IPS DF 6.9 (cell line): ENCODE measurements around the gene CABP4.
A peak's percentile ranks its signal among the peaks of the same experiment; 100 is the strongest.

ENCODE experiments used
- DNase-seq: peaks from one replicate; pipeline ENCODE4 v3.0.0-alpha.2; 2013; ENCODE audit warnings: low read depth, low spot score
- H3K27ac ChIP-seq: one replicate; pipeline ENCODE4 v1.5.1; 2013; ENCODE audit warnings: low read length, control low read depth
- H3K27me3 ChIP-seq: 2 replicates; pipeline ENCODE4 v1.6.1; 2013; ENCODE audit warnings: mild to moderate bottlenecking, low read length; ENCODE audit not compliant: control insufficient read depth, insufficient read depth
- H3K36me3 ChIP-seq: 2 replicates; pipeline ENCODE4 v1.6.1; 2013; ENCODE audit warnings: low read length; ENCODE audit not compliant: control insufficient read depth, insufficient read depth
- H3K4me1 ChIP-seq: 2 replicates; pipeline ENCODE4 v1.6.1; 2013; ENCODE audit warnings: low read length; ENCODE audit not compliant: control insufficient read depth, insufficient read depth
- H3K4me3 ChIP-seq: 2 replicates; pipeline ENCODE4 v1.5.1; 2013; ENCODE audit warnings: mild to moderate bottlenecking, low read length
- H3K9me3 ChIP-seq: 2 replicates; pipeline ENCODE4 v1.6.1; 2013; ENCODE audit warnings: low read length, inconsistent platforms; ENCODE audit not compliant: control insufficient read depth, insufficient read depth
- WGBS: extraction: QIAGEN DNeasy Blood & Tissue Kit; methylation state at CpG from one replicate; pipeline ENCODE4 v1.1.7; 2013; ENCODE audit warnings: mixed read lengths, missing lambda C conversion rate; ENCODE audit not compliant: insufficient read length, insufficient coverage; 5-methylcytosine and 5-hydroxymethylcytosine counted together

CABP4 gene

DNA sequence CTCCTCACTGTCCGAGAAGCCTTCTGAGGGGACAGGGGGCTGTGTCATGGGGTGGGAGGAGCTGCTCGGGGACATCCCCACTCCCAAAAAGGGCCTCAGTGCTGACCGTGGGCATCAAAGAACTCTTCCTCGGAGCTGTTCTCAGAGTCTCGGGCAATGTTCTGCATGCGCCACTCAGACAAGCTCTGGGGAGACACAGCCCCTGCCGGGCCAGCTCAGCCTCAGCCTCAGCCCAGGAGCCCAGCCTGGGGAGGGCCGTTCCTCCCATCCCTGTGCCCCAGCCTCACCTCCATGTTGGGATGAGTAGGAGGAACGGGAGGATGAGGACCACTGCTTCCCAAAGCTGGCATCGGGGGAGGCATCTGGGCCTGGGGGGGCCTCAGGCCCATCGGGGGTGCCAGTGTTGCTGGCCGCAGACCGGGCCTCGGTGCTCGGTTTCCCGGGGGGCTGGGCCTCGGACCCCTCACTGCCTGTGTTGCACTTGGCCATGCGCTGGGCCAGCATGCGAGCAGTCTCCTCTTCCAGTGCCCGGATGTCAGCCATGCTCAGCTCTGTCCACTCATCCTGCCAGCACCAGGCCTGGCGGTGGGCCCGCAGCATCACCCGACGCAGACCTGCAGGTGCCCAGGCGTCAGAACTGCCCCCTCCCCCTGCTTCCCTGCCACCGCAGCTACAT is 44.8 kb downstream of the CABP4 start:
- DNase-seq: no peak
- H3K4me3 ChIP-seq: no peak overlapping the region
- H3K27ac ChIP-seq: no peak overlapping the region
- no peaks in the 10 kb centered on the region for H3K4me1 ChIP-seq
- H3K9me3 ChIP-seq: no peaks in the 10 kb centered on the region
- peaks cover 11% of the 10 kb centered on the region; the same call in 1 of the 2 replicates for H3K36me3 ChIP-seq
- no peaks in the 10 kb centered on the region for H3K27me3 ChIP-seq
- WGBS: no CpG with 5 or more reads among the region's 26 CpGs

DNA sequence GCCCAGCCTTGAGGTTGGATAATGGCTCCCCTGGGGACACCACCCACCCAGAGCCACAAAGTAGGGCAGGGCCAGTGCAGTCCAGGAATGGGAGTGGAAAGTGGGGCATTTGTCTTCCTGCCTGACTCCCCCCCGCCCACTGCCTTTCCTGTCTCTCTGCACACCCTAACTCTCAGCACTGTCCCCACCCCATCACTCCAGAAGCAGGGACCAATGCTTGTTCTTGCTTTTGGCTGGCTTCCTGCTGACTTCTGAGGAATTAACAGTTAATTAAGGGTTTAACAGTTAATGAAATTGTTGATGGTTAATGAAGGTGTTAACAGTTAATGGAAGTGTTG is 45.3 kb downstream of the CABP4 start:
- H3K36me3 ChIP-seq: peaks cover 7% of the 10 kb centered on the region; the same call in 1 of the 2 replicates
- no peak overlapping the region for H3K4me3 ChIP-seq
- H3K27me3 ChIP-seq: no peaks in the 10 kb centered on the region
- no peaks in the 10 kb centered on the region for H3K9me3 ChIP-seq
- no CpG with 5 or more reads among the region's 1 CpG for WGBS
- no peak for DNase-seq
- no peak overlapping the region for H3K27ac ChIP-seq
- H3K4me1 ChIP-seq: no peaks in the 10 kb centered on the region

DNA sequence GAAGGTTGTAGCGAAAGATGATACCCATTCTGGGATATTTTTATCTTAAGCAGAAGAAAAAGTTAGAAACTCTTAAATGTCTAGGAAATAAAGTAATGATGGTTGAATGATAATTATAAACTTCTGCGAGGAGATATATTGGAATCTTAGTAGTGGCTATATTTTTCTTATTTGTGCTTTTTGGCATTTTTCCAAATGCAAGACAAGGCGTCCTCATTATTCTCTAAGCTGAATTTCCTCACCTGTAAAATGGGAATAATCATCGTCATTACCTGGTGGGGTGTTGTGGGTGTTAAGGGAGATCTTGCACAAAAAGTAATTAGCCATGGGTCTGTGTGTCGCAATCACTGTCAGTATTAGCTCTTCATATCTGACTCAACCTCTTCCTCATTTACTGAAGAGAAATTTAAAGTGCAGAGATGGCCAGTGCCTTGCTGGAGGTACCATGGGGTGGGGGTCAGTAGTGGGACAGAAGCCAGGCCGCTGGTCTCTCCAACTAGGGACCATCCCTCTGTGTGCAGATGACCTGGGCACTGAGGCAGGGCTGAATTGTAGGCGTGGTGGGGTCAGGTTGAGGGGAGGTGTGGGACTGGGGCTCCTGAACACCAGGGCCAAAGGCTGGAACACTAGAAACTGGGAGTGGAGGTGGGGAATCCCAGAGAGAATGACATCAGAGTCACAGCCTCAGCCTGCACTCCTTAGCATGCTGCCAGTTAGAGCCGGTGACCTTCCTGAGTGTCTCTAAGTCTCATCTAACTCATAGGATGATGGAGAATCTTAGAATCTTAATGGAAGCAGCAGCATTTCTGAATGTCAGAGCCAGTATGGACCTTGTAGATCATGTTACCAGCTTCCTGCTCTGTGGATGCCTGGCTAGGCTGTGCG is 45.9 kb downstream of the CABP4 start:
- no peak for DNase-seq
- Histone ChIP-seq H3K4me1 (0 out of 2 replicates have a peak, but pooled peaks cover 2% of the 10 kb centered on the region), H3K36me3 (peaks cover 4% of the 10 kb centered on the region; the same call in 1 of the 2 replicates), H3K4me3 (no peak overlapping the region), H3K27me3 (no peaks in the 10 kb centered on the region), H3K27ac (no peak overlapping the region), H3K9me3 (no peaks in the 10 kb centered on the region)
- 100% methylated on average over 2 of the region's 9 CpGs for WGBS

DNA sequence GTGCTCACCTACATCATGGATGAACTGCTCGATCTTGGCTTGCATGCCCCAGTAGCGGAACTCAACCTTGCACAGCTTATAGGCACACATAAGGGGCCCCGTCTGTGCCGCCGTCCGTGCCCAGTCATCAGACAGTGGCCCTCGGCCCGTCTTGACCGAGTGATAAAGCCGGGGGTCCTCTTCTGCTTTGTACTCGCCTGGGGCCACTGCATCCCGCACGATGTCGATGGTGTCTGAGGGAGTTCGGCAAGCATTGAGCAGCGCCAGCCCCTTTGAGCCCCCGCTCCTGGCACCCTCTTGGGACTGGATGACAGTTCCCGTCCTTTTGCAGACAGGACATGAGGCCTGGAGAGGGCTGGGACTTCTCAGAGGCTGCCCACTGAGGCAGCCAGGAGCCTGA is 46.7 kb downstream of the CABP4 start:
- Histone ChIP-seq H3K4me1 (0 out of 2 replicates have a peak, but pooled peaks cover 2% of the 10 kb centered on the region), H3K4me3 (no peak overlapping the region), H3K9me3 (no peaks in the 10 kb centered on the region), H3K36me3 (peaks cover 4% of the 10 kb centered on the region; the same call in 1 of the 2 replicates), H3K27ac (no peak overlapping the region), H3K27me3 (no peaks in the 10 kb centered on the region)
- no CpG with 5 or more reads among the region's 18 CpGs for WGBS
- DNase-seq: no peak

DNA sequence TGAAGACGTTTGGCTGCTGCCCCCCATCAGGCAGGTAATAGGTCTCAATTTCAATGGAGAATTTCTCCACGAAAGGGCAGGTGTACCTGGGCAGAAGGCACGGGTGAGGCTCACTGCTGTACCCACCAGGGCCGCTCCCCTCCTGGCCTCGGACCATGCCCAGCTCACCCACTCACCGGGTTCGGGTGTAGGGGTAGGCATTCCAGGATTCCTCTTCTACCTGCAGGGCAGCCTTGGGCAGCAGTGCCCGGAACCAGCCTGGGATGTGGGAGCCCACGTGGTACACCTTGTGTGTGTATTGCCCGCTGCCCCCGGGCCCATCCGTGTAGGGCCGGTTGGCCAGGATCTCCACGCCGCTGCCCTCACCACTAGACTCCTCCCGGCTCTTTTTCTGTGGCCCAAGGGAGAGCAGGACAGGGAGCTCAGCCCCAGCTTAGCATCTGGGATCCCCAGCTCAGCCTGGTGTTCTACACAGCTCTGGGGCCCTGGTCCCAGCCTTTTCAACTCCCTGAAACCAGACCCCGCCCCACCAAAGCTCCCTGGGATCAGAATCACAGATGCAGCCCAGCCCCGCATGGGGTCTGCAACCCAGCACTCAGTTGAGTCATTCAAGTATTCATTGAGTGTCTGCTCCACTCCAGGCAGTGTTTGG is 47.3 kb downstream of the CABP4 start:
- no CpG with 5 or more reads among the region's 18 CpGs for WGBS
- Histone ChIP-seq H3K4me1 (0 out of 2 replicates have a peak, but pooled peaks cover 2% of the 10 kb centered on the region), H3K27me3 (no peaks in the 10 kb centered on the region), H3K9me3 (no peaks in the 10 kb centered on the region), H3K36me3 (no peaks in the 10 kb centered on the region; the same call in 1 of the 2 replicates), H3K27ac (no peak overlapping the region), H3K4me3 (no peak overlapping the region)
- no peak for DNase-seq

DNA sequence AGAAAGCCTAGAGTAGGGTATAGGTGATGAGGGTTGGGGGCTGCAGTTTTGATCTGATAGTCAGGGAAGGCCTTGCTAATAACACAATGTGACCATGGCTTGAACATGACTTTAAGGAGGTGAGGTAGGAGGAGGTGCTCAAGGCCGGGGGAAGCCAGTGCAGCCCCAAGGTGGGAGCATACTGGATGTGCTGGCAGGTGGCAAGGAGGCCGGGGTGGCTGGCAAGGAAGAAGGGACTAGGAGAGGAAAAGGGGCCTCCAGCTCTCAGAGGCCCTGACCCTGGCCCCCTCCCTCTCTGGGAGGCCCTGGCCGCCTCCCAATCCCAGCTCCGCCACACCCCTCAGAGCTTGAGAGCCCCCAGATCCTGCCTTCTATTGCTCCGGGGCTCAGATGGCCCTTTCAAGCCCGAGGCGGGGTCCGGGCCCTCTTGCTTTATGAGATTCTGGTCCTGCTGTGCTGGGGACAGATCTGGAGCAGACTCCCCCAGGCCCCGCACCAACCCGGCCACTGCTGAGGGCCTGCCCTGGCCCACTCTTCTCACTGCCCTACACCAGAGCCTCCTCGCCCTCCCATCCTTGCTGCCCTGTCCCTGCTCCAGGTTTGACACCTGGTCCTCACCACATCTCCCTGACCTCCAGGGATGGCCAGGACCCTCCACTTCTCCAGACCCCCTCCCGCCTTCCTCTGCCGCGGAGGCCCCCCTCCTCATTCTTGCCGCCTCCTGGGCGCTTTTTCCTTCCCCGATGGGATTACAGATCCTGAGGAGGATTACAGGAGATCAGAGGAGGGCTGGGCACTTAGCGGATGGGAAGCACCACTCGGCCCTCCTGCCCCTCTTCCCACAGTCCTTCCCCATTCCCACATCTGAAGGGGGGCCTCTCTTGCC is 48.2 kb downstream of the CABP4 start:
- Histone ChIP-seq H3K27me3 (no peaks in the 10 kb centered on the region), H3K4me1 (0 out of 2 replicates have a peak, but pooled peaks cover 2% of the 10 kb centered on the region), H3K4me3 (peak overlapping the region; percentile 81; the same call in 1 of the 2 replicates), H3K27ac (no peak overlapping the region), H3K36me3 (no peaks in the 10 kb centered on the region; the same call in 1 of the 2 replicates), H3K9me3 (no peaks in the 10 kb centered on the region)
- WGBS: no CpG with 5 or more reads among the region's 19 CpGs
- no peak for DNase-seq

DNA sequence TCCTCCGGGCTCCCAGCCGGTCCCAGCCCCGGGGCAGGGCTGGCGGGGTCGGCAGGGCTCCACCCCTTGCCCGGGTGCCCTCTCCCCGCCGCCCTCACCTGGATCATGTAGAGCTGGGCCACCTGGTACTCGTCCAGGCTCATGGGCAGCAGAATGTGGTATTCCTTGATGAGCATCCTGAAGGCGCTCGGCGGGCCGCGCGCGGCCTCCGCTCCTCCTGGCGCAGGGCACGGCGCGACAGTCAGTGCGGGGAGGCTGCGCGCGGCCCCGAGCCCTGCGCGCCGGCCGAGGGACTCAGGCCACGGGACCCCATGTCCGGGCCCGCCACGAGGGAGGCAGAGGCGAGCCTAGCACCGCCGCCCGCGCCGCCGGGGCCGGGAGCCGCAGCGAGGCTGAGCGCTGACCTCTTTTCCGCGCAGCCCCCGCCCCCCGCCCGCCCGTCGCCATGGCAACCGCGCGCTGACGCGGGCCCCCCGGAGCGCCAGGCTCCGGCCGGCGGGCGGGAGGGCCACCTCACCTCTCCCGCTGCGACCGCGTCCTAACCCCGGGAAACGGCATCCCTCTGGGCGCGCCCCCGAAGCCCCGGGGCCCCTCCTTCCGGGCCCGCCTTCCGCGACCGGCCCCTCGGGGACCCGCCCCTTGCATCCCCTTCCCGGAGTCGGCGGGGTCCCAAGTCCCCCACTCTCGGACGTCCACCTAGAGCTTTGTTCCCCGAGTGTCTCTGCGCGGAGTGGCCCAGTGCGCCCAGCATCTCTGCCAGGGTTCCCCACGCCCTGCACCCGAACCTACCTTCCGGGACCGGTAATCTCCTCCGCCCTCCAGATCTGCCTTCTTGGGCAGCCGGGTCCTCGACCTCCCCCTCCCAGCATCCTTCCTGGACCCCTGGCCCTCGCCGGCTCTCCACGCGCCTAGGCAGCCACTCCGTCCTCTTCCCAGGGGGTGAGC is 49.1 kb downstream of the CABP4 start:
- Histone ChIP-seq H3K4me3 (peak overlapping the region; percentile 81), H3K36me3 (no peaks in the 10 kb centered on the region; the same call in 1 of the 2 replicates), H3K27me3 (no peaks in the 10 kb centered on the region), H3K4me1 (0 out of 2 replicates have a peak, but pooled peaks cover 2% of the 10 kb centered on the region), H3K27ac (no peak overlapping the region), H3K9me3 (no peaks in the 10 kb centered on the region)
- WGBS: no CpG with 5 or more reads among the region's 101 CpGs
- DNase-seq: no peak

DNA sequence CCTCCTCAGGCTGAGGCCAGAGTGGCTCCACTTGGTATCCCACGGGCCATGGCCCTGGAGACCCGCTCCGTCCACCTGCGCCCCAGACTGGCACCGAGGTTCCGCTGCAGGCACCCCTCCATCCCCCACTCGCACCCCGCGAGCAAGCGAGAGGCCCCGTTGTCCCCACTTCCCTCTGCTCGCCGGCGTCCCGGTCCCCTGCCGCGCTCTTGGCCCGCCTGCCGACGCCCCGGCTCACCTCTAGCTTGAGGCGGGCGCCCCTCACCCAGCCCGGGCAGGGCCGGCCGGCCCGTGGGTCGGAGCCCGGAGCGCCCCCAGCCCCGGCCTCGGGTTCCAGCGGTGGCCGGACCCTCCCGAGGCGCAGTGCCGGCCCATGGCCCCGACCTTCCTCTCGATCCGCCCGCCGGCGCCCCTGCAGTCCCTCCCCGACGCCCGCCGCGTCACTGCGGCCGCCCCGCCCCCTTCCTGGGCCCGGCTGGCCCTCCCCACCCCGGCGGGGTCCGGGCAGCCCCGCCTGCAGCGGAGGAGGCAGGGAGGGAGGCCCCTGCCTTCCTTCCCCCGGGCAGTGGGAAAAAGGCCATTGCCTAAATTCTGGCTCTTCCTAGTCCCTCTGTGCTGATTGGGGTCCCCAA is 49.9 kb downstream of the CABP4 start, which contains the start of gene PITPNM1:
Gene PITPNM1, minus strand, starts transcription at position 414 of the 632 bp plus-strand sequence. CDS start 1,183 bp downstream, outside the sequence.
- Histone ChIP-seq H3K9me3 (no peaks in the 10 kb centered on the region), H3K27ac (no peak within 1 kb of the TSS), H3K4me1 (0 out of 2 replicates have a peak, but pooled peaks cover 2% of the 10 kb centered on the region), H3K36me3 (no peaks in the 10 kb centered on the region; the same call in 1 of the 2 replicates), H3K27me3 (no peaks in the 10 kb centered on the region), H3K4me3 (peak within 1 kb of the TSS; percentile 81)
- DNase-seq: no peak
- WGBS: no CpG with 5 or more reads among the region's 58 CpGs
